HG02870 (cell line): ENCODE data around the gene SLC17A9.
"Not testable (repeated sequence)": the region's sequence is repeated elsewhere in the genome, so short reads cannot be mapped to it uniquely, and the experiment has no call there.

Experiments used
- ATAC-seq: cut with Tn5 transposase; IDR thresholded peaks from one replicate; pipeline ENCODE4 v1.9.1; 2021; ENCODE audit warnings: mild to moderate bottlenecking, moderate library complexity; ENCODE audit not compliant: unreplicated experiment

The SLC17A9 gene

GRCh38 chr20:62955519-62956386 lies 3.2 kb downstream of the SLC17A9 start:
- ATAC-seq = no peak

- ATAC-seq = no peak
Measured at GRCh38 chr20:62956387-62957135, 4.1 kb downstream of the SLC17A9 start.

GRCh38 chr20:62957136-62958117 lies 4.9 kb downstream of the SLC17A9 start:
- ATAC-seq = no peak

GRCh38 chr20:62958388-62959100 lies 6.0 kb downstream of the SLC17A9 start:
- no peak for ATAC-seq

- no peak for ATAC-seq
Measured at GRCh38 chr20:62959101-62959971, 6.8 kb downstream of the SLC17A9 start.

- no peak for ATAC-seq
Measured at GRCh38 chr20:62959998-62960436, 7.5 kb downstream of the SLC17A9 start.

- ATAC-seq = not testable (repeated sequence)
Measured at GRCh38 chr20:62960446-62961309, 8.2 kb downstream of the SLC17A9 start.

- ATAC-seq = no peak
Measured at GRCh38 chr20:62961310-62961783, 8.8 kb downstream of the SLC17A9 start.

GRCh38 chr20:62961799-62962198 lies 9.3 kb downstream of the SLC17A9 start:
- no peak for ATAC-seq

- ATAC-seq = no peak
Measured at GRCh38 chr20:62962221-62962879, 9.8 kb downstream of the SLC17A9 start.

GRCh38 chr20:62962891-62963613 lies 10.5 kb downstream of the SLC17A9 start:
- no peak for ATAC-seq

GRCh38 chr20:62963614-62964397 lies 11.3 kb downstream of the SLC17A9 start:
- ATAC-seq = no peak

- ATAC-seq = no peak
Measured at GRCh38 chr20:62964700-62965099, 12.2 kb downstream of the SLC17A9 start.

- ATAC-seq = no peak
Measured at GRCh38 chr20:62965363-62965771, 12.9 kb downstream of the SLC17A9 start.

- no peak for ATAC-seq
Measured at GRCh38 chr20:62966212-62967148, 14.0 kb downstream of the SLC17A9 start.
